HepG2 (cell line): ENCODE results near the gene POLE3. TPM values are rescaled to one million over a fixed set of nuclear protein-coding genes. Genes with fewer than 3 reads are reported as not detected.
A peak's percentile ranks its signal among the peaks of the same experiment; 100 is the strongest.

Experiments
- CAMTA2 ChIP-seq: sonication (generic); formaldehyde crosslinking; IDR thresholded peaks from 2 replicates; pipeline ENCODE4 v1.4.0; 2020; ENCODE audit warnings: mild to moderate bottlenecking, missing genetic modification reagents, borderline replicate concordance
- CEBPB ChIP-seq: IDR thresholded peaks from 2 replicates; pipeline ENCODE4 v1.6.1; 2011; ENCODE audit warnings: low read depth, low read length, improper control_type of control experiment, borderline replicate concordance
- FOSL2 ChIP-seq: sonication (generic); formaldehyde crosslinking; IDR thresholded peaks from 2 replicates; pipeline ENCODE4 v1.4.0; 2020; ENCODE audit warnings: missing genetic modification reagents
- HOXD1 ChIP-seq: sonication (generic); formaldehyde crosslinking; IDR thresholded peaks from 2 replicates; pipeline ENCODE4 v1.5.0; 2020; ENCODE audit warnings: missing genetic modification reagents
- IKZF4 ChIP-seq: sonication (generic); formaldehyde crosslinking; IDR thresholded peaks from 2 replicates; pipeline ENCODE4 v1.5.1; 2020; ENCODE audit warnings: borderline replicate concordance, mild to moderate bottlenecking, low read depth, missing genetic modification reagents; ENCODE audit errors: not compliant biosample characterization
- MED8 ChIP-seq: sonication (generic); formaldehyde crosslinking; IDR thresholded peaks from 2 replicates; pipeline ENCODE4 v1.8.1; 2023; ENCODE audit warnings: mild to moderate bottlenecking, missing genetic modification reagents; ENCODE audit not compliant: insufficient replicate concordance
- MEF2D ChIP-seq: sonication (generic); formaldehyde crosslinking; IDR thresholded peaks from 2 replicates; pipeline ENCODE4 v1.5.1; 2020; ENCODE audit warnings: mild to moderate bottlenecking, missing genetic modification reagents
- PTBP1 ChIP-seq: fragments of 200-400 bp; formaldehyde crosslinking; IDR thresholded peaks from 2 replicates; pipeline ENCODE4 v1.6.1; 2018; ENCODE audit warnings: low read length, low read depth; ENCODE audit not compliant: poor library complexity, severe bottlenecking
- SRSF9 ChIP-seq: fragments of 200-400 bp; formaldehyde crosslinking; IDR thresholded peaks from 2 replicates; pipeline ENCODE4 v1.6.1; 2018; ENCODE audit warnings: borderline replicate concordance, mild to moderate bottlenecking, low read depth, low read length; ENCODE audit not compliant: insufficient read depth, poor library complexity, severe bottlenecking
- STAT5B ChIP-seq: sonication (generic); formaldehyde crosslinking; IDR thresholded peaks from 2 replicates; pipeline ENCODE4 v1.4.0; 2020; ENCODE audit warnings: missing genetic modification reagents
- ZBTB7A ChIP-seq: sonication (generic); formaldehyde crosslinking; IDR thresholded peaks from 2 replicates; pipeline ENCODE4 v1.8.0; 2022; ENCODE audit warnings: mild to moderate bottlenecking, missing genetic modification reagents
- ZNF180 ChIP-seq: sonication (generic); formaldehyde crosslinking; IDR thresholded peaks from 2 replicates; pipeline ENCODE4 v1.4.0; 2020; ENCODE audit warnings: low read depth, missing genetic modification reagents, borderline replicate concordance
- ZNF260 ChIP-seq: sonication (generic); formaldehyde crosslinking; IDR thresholded peaks from 2 replicates; pipeline ENCODE4 v1.4.0; 2020; ENCODE audit warnings: missing genetic modification reagents, low read depth, mild to moderate bottlenecking, borderline replicate concordance
- ZNF354B ChIP-seq: sonication (generic); formaldehyde crosslinking; IDR thresholded peaks from 2 replicates; pipeline ENCODE4 v1.8.0; 2022; ENCODE audit warnings: mild to moderate bottlenecking, missing genetic modification reagents
- ZNF605 ChIP-seq: sonication (generic); formaldehyde crosslinking; IDR thresholded peaks from 2 replicates; pipeline ENCODE4 v1.8.0; 2022; ENCODE audit warnings: mild to moderate bottlenecking, missing genetic modification reagents
- ZNF7 ChIP-seq: IDR thresholded peaks from 2 replicates; pipeline ENCODE4 v1.6.1; 2016; ENCODE audit warnings: missing biosample characterization, missing genetic modification reagents
- ZNF772 ChIP-seq: sonication (generic); formaldehyde crosslinking; IDR thresholded peaks from 2 replicates; pipeline ENCODE4 v1.5.0; 2020; ENCODE audit warnings: mild to moderate bottlenecking, missing genetic modification reagents
- ZNF891 ChIP-seq: sonication (generic); formaldehyde crosslinking; IDR thresholded peaks from 2 replicates; pipeline ENCODE4 v1.5.0; 2020; ENCODE audit warnings: mild to moderate bottlenecking, missing genetic modification reagents
- ZSCAN20 ChIP-seq: sonication (generic); formaldehyde crosslinking; IDR thresholded peaks from 2 replicates; pipeline ENCODE4 v1.4.0; 2020; ENCODE audit warnings: missing genetic modification reagents, mild to moderate bottlenecking, borderline replicate concordance
- polyA plus RNA-seq, 8 experiments: library from polyadenylated mRNA; depleted of rRNA in 3 of 8; stranded (reverse) in 7 of 8; unstranded in 1 of 8; fragments of >200 nt; fragmentation: Illumina TruSeq in 4 of 8; extraction: Trizol in 4 of 8; gene quantifications; 2 replicates each; pipeline versions ENCODE4 v1.2.1 to v1.2.3, GENCODE V29; 2011 to 2016; ENCODE audit warnings: low read depth in 4 of 8, missing spikeins in 1 of 8, mixed read lengths in 1 of 8; ENCODE audit not compliant: insufficient read depth in 1 of 8
- total RNA-seq, 5 experiments: library from RNA; depleted of rRNA; stranded (reverse); fragments of >200 nt; fragmentation: Illumina TruSeq; extraction: Trizol; gene quantifications; 2 replicates each; pipeline ENCODE4 v1.2.3, GENCODE V29; 2016; ENCODE audit warnings: low read depth in 1 of 5
- TF ChIP-seq, protein P1 (sequence below): sonication (generic); formaldehyde crosslinking; IDR thresholded peaks from 2 replicates; pipeline ENCODE4 v1.4.0; 2020; ENCODE audit warnings: missing genetic modification reagents, borderline replicate concordance
- TF ChIP-seq, protein P2 (sequence below): sonication (generic); formaldehyde crosslinking; IDR thresholded peaks from 2 replicates; pipeline ENCODE4 v1.4.0; 2020; ENCODE audit warnings: low read depth, missing genetic modification reagents

The POLE3 gene
- total and polyA plus RNA-seq, 2 of the 13 experiments (the other 11 are each of a cell fraction or from before 2014, with no cell fraction given), result 36.0 to 77.2 TPM

DNA sequence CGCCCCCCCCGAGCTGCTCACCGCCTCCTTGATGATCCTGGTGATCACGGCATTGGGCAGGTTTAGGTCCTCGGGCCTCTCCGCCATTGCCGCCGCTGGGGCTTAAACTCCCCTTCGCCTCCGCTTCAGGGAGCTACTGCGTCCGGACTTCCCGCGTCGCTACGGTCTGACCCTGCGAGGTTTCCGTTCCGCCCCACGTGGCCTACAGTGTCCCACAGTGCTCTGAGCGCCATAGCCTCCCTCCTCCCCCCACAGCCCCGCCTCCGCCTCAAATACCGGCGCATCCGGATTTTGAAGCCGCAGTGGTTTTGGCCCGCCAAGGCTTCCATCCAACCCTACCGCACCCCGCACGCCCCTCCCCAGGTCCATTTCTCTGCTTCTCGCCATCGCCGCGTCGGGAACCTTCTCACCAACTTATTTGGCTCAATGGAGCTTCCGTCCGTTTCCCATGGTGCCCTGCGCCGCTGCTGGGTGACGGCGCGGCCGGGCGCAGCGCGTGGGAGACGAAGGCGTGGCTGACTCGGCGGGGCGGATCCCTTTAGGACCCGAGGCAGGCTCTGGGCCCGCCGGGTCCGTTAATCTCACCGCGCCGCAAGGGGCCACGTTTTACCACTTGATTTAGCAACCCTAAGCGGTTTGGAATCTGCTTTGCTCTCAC, at the start of gene POLE3, which contains the start of gene C9orf43 (continued):
- TF ChIP-seq, protein P1, sequence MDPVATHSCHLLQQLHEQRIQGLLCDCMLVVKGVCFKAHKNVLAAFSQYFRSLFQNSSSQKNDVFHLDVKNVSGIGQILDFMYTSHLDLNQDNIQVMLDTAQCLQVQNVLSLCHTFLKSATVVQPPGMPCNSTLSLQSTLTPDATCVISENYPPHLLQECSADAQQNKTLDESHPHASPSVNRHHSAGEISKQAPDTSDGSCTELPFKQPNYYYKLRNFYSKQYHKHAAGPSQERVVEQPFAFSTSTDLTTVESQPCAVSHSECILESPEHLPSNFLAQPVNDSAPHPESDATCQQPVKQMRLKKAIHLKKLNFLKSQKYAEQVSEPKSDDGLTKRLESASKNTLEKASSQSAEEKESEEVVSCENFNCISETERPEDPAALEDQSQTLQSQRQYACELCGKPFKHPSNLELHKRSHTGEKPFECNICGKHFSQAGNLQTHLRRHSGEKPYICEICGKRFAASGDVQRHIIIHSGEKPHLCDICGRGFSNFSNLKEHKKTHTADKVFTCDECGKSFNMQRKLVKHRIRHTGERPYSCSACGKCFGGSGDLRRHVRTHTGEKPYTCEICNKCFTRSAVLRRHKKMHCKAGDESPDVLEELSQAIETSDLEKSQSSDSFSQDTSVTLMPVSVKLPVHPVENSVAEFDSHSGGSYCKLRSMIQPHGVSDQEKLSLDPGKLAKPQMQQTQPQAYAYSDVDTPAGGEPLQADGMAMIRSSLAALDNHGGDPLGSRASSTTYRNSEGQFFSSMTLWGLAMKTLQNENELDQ (CRISPR knock-in tag), result no peak
- TF ChIP-seq HOXD1 (CRISPR knock-in tag), result peak; percentile 68
- TF ChIP-seq ZNF260 (CRISPR knock-in tag), result peak; percentile 60; the same call in 1 of the 2 replicates
- TF ChIP-seq SRSF9, result no peak
- TF ChIP-seq ZNF180 (CRISPR knock-in tag), result no peak
- peak; percentile 88; the same call in 1 of the 2 replicates for TF ChIP-seq ZNF891 (CRISPR knock-in tag)
- TF ChIP-seq CAMTA2 (CRISPR knock-in tag), result peak; percentile 89; the same call in 1 of the 2 replicates
- TF ChIP-seq CEBPB, result peak; percentile 62; the same call in 1 of the 2 replicates
- TF ChIP-seq ZNF605 (CRISPR knock-in tag), result peak; percentile 43; the same call in 1 of the 2 replicates
- 0 out of 2 replicates have a peak, but pooled peaks have one; percentile 28 for TF ChIP-seq ZNF7 (CRISPR knock-in tag)
- no peak for TF ChIP-seq ZSCAN20 (CRISPR knock-in tag)
- TF ChIP-seq PTBP1, result peak; percentile 77
- TF ChIP-seq, protein P2, sequence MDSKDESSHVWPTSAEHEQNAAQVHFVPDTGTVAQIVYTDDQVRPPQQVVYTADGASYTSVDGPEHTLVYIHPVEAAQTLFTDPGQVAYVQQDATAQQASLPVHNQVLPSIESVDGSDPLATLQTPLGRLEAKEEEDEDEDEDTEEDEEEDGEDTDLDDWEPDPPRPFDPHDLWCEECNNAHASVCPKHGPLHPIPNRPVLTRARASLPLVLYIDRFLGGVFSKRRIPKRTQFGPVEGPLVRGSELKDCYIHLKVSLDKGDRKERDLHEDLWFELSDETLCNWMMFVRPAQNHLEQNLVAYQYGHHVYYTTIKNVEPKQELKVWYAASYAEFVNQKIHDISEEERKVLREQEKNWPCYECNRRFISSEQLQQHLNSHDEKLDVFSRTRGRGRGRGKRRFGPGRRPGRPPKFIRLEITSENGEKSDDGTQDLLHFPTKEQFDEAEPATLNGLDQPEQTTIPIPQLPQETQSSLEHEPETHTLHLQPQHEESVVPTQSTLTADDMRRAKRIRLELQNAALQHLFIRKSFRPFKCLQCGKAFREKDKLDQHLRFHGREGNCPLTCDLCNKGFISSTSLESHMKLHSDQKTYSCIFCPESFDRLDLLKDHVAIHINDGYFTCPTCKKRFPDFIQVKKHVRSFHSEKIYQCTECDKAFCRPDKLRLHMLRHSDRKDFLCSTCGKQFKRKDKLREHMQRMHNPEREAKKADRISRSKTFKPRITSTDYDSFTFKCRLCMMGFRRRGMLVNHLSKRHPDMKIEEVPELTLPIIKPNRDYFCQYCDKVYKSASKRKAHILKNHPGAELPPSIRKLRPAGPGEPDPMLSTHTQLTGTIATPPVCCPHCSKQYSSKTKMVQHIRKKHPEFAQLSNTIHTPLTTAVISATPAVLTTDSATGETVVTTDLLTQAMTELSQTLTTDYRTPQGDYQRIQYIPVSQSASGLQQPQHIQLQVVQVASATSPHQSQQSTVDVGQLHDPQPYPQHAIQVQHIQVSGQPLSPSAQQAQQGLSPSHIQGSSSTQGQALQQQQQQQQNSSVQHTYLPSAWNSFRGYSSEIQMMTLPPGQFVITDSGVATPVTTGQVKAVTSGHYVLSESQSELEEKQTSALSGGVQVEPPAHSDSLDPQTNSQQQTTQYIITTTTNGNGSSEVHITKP, result peak; percentile 51; the same call in 1 of the 2 replicates
- no peak for TF ChIP-seq STAT5B (CRISPR knock-in tag)
- no peak for TF ChIP-seq ZBTB7A (CRISPR knock-in tag)
- TF ChIP-seq FOSL2 (CRISPR knock-in tag), result peak; percentile 64; the same call in 1 of the 2 replicates
- TF ChIP-seq MED8 (CRISPR knock-in tag), result peak; percentile 79
- TF ChIP-seq IKZF4 (CRISPR knock-in tag), result no peak
- peak; percentile 92 for TF ChIP-seq MEF2D (CRISPR knock-in tag)
- no peak for TF ChIP-seq ZNF354B (CRISPR knock-in tag)
- TF ChIP-seq ZNF772 (CRISPR knock-in tag), result peak; percentile 76
